ENCODE data around the gene C1orf35.

GRCh38 chr1:228108742-228109072 lies 5.6 kb upstream of the C1orf35 start:
- TF ChIP-seq, protein P1, sequence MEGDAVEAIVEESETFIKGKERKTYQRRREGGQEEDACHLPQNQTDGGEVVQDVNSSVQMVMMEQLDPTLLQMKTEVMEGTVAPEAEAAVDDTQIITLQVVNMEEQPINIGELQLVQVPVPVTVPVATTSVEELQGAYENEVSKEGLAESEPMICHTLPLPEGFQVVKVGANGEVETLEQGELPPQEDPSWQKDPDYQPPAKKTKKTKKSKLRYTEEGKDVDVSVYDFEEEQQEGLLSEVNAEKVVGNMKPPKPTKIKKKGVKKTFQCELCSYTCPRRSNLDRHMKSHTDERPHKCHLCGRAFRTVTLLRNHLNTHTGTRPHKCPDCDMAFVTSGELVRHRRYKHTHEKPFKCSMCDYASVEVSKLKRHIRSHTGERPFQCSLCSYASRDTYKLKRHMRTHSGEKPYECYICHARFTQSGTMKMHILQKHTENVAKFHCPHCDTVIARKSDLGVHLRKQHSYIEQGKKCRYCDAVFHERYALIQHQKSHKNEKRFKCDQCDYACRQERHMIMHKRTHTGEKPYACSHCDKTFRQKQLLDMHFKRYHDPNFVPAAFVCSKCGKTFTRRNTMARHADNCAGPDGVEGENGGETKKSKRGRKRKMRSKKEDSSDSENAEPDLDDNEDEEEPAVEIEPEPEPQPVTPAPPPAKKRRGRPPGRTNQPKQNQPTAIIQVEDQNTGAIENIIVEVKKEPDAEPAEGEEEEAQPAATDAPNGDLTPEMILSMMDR (IDR thresholded peaks at IDR 0.05; ENCODE audit: insufficient read depth, low read length): no peak
- TF ChIP-seq POLR2AphosphoS5 (IDR thresholded peaks at IDR 0.05; ENCODE audit: low read depth) (no peak), GABPA (IDR thresholded peaks at IDR 0.05; ENCODE audit: low read depth) (no peak)
- TF ChIP-seq, protein P2, sequence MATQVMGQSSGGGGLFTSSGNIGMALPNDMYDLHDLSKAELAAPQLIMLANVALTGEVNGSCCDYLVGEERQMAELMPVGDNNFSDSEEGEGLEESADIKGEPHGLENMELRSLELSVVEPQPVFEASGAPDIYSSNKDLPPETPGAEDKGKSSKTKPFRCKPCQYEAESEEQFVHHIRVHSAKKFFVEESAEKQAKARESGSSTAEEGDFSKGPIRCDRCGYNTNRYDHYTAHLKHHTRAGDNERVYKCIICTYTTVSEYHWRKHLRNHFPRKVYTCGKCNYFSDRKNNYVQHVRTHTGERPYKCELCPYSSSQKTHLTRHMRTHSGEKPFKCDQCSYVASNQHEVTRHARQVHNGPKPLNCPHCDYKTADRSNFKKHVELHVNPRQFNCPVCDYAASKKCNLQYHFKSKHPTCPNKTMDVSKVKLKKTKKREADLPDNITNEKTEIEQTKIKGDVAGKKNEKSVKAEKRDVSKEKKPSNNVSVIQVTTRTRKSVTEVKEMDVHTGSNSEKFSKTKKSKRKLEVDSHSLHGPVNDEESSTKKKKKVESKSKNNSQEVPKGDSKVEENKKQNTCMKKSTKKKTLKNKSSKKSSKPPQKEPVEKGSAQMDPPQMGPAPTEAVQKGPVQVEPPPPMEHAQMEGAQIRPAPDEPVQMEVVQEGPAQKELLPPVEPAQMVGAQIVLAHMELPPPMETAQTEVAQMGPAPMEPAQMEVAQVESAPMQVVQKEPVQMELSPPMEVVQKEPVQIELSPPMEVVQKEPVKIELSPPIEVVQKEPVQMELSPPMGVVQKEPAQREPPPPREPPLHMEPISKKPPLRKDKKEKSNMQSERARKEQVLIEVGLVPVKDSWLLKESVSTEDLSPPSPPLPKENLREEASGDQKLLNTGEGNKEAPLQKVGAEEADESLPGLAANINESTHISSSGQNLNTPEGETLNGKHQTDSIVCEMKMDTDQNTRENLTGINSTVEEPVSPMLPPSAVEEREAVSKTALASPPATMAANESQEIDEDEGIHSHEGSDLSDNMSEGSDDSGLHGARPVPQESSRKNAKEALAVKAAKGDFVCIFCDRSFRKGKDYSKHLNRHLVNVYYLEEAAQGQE (IDR thresholded peaks at IDR 0.05; ENCODE audit: insufficient replicate concordance, low read depth): no peak
